ENCODE results near the gene HAPLN1. TPM values are rescaled to one million over a fixed set of nuclear protein-coding genes. Genes with fewer than 3 reads are reported as not detected.

Gene HAPLN1
- total and polyA plus RNA-seq, 2 experiments from 2014 or later = 34.5 to 43.0 TPM

- Histone ChIP-seq H3K4me1 (ENCODE audit: insufficient read depth) (peaks cover 3% of the 10 kb centered on the region), H3K4me3 (no peak overlapping the region), H3K36me3 (replicated peaks; ENCODE audit: insufficient read depth, low read depth) (no peaks in the 10 kb centered on the region), H2AFZ (no peak overlapping the region), H3K9me2 (replicated peaks; ENCODE audit: insufficient read depth) (no peaks in the 10 kb centered on the region), H3K27me3 (no peaks in the 10 kb centered on the region), H4K20me1 (ENCODE audit: insufficient read depth, poor library complexity, severe bottlenecking) (no peaks in the 10 kb centered on the region), H3K9me3 (ENCODE audit: low read depth) (no peaks in the 10 kb centered on the region), H3K4me2 (no peak overlapping the region), H3K79me2 (no peaks in the 10 kb centered on the region), H3K27ac (no peak overlapping the region)
- no peak for TF ChIP-seq EZH2phosphoT487 (IDR thresholded peaks at IDR 0.05; ENCODE audit: low read depth, severe bottlenecking, unreplicated experiment)
- no peak for TF ChIP-seq EZH2 (IDR thresholded peaks at IDR 0.05; ENCODE audit: borderline replicate concordance)
- no peak for TF ChIP-seq CTCF (IDR thresholded peaks at IDR 0.05; ENCODE audit: poor library complexity)
- WGBS (ENCODE audit: low lambda C conversion rate, missing lambda C conversion rate) = 39% methylated on average over 2 of the region's 2 CpGs
- DNase-seq (ENCODE audit: low spot score) = no peak
Measured at GRCh38 chr5:83628360-83628759, 92.3 kb downstream of the HAPLN1 start.

- no peaks in the 10 kb centered on the region for H3K27me3 ChIP-seq
- no peak overlapping the region for H3K4me3 ChIP-seq
- H2AFZ ChIP-seq = no peak overlapping the region
- TF ChIP-seq CTCF (IDR thresholded peaks at IDR 0.05; ENCODE audit: poor library complexity) = no peak
- no peak for TF ChIP-seq EZH2phosphoT487 (IDR thresholded peaks at IDR 0.05; ENCODE audit: low read depth, severe bottlenecking, unreplicated experiment)
- no peak for TF ChIP-seq EZH2 (IDR thresholded peaks at IDR 0.05; ENCODE audit: borderline replicate concordance)
- DNase-seq (ENCODE audit: low spot score) = no peak
- H3K4me2 ChIP-seq = no peak overlapping the region
- no peaks in the 10 kb centered on the region for H4K20me1 ChIP-seq (ENCODE audit: insufficient read depth, poor library complexity, severe bottlenecking)
- H3K9me3 ChIP-seq (ENCODE audit: low read depth) = no peaks in the 10 kb centered on the region
- no peaks in the 10 kb centered on the region for H3K79me2 ChIP-seq
- no peaks in the 10 kb centered on the region for H3K4me1 ChIP-seq (ENCODE audit: insufficient read depth)
- H3K9me2 ChIP-seq (replicated peaks; ENCODE audit: insufficient read depth) = no peaks in the 10 kb centered on the region
- H3K27ac ChIP-seq = no peak overlapping the region
- no peaks in the 10 kb centered on the region for H3K36me3 ChIP-seq (replicated peaks; ENCODE audit: insufficient read depth, low read depth)
Measured at GRCh38 chr5:83614841-83615240, 105.8 kb downstream of the HAPLN1 start.

GRCh38 chr5:83608122-83608521, 112.5 kb downstream of the HAPLN1 start:
- H3K27ac ChIP-seq = no peak overlapping the region
- H3K27me3 ChIP-seq = no peaks in the 10 kb centered on the region
- 9% methylated on average over 3 of the region's 3 CpGs for WGBS (ENCODE audit: low lambda C conversion rate, missing lambda C conversion rate)
- no peaks in the 10 kb centered on the region for H3K9me3 ChIP-seq (ENCODE audit: low read depth)
- no peaks in the 10 kb centered on the region for H3K9me2 ChIP-seq (replicated peaks; ENCODE audit: insufficient read depth)
- no peak overlapping the region for H3K4me3 ChIP-seq
- TF ChIP-seq EZH2phosphoT487 (IDR thresholded peaks at IDR 0.05; ENCODE audit: low read depth, severe bottlenecking, unreplicated experiment) (no peak), CTCF (IDR thresholded peaks at IDR 0.05; ENCODE audit: poor library complexity) (peak; percentile 63)
- no peak overlapping the region for H3K4me2 ChIP-seq
- H3K36me3 ChIP-seq (replicated peaks; ENCODE audit: insufficient read depth, low read depth) = no peaks in the 10 kb centered on the region
- H3K79me2 ChIP-seq = no peaks in the 10 kb centered on the region
- H3K4me1 ChIP-seq (ENCODE audit: insufficient read depth) = no peaks in the 10 kb centered on the region
- H4K20me1 ChIP-seq (ENCODE audit: insufficient read depth, poor library complexity, severe bottlenecking) = no peaks in the 10 kb centered on the region
- H2AFZ ChIP-seq = no peak overlapping the region
- DNase-seq (ENCODE audit: low spot score) = peak; percentile 78

GRCh38 chr5:83595217-83595616, 125.4 kb downstream of the HAPLN1 start:
- H3K4me3 ChIP-seq = no peak overlapping the region
- H2AFZ ChIP-seq = no peak overlapping the region
- no peak overlapping the region for H3K4me2 ChIP-seq
- no peaks in the 10 kb centered on the region for H4K20me1 ChIP-seq (ENCODE audit: insufficient read depth, poor library complexity, severe bottlenecking)
- TF ChIP-seq CTCF (IDR thresholded peaks at IDR 0.05; ENCODE audit: poor library complexity) (no peak), EZH2 (IDR thresholded peaks at IDR 0.05; ENCODE audit: borderline replicate concordance) (no peak), EZH2phosphoT487 (IDR thresholded peaks at IDR 0.05; ENCODE audit: low read depth, severe bottlenecking, unreplicated experiment) (no peak)
- H3K36me3 ChIP-seq (replicated peaks; ENCODE audit: insufficient read depth, low read depth) = no peaks in the 10 kb centered on the region
- H3K79me2 ChIP-seq = no peaks in the 10 kb centered on the region
- WGBS (ENCODE audit: low lambda C conversion rate, missing lambda C conversion rate) = 98% methylated on average over 3 of the region's 3 CpGs
- no peaks in the 10 kb centered on the region for H3K9me3 ChIP-seq (ENCODE audit: low read depth)
- DNase-seq (ENCODE audit: low spot score) = no peak
- H3K9me2 ChIP-seq (replicated peaks; ENCODE audit: insufficient read depth) = no peaks in the 10 kb centered on the region
- H3K4me1 ChIP-seq (ENCODE audit: insufficient read depth) = no peaks in the 10 kb centered on the region
- no peak overlapping the region for H3K27ac ChIP-seq
- H3K27me3 ChIP-seq = no peaks in the 10 kb centered on the region
